HG02938 (cell line): ENCODE data around the gene COPS7B.

ENCODE experiments used
- ATAC-seq: cut with Tn5 transposase; IDR thresholded peaks from one replicate; pipeline ENCODE4 v1.9.1; 2021; ENCODE audit warnings: mild to moderate bottlenecking, moderate library complexity; ENCODE audit not compliant: unreplicated experiment

COPS7B gene

DNA sequence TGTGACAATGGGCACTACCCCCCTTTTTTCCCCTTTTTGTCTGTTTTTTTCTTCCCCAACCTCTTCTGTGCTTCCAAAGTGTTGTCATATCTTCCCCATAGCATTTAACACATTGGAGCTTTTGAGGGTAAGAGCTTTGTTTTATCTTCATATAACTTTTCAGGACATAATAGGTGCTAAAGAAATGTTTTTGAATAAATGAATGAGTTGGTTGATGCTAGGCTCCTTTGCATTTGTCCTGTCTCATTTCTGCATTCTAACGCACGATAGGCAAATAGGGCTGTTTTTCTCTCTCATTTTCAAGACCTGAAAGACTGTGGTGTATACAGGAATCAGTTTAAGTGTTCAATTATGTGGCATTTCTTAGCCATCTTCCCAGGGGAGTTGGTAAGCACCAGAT is 832 bp upstream of the COPS7B start:
- no peak for ATAC-seq

DNA sequence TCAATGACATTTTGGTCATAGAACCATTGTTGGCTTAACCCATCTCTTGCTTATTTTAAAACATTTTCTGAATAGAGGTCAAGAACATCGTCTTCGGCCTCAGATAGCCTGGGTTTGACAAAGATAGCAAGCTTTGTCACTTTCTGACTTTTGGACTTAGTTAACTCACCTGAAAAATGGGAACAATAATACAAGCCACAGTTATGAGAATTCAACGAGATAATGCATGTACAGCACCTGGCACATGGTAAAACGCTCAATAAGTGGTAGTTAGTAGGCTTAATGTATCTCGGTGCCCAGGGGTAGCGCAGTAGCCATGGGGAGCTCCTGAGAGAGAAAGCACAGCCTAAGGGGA is 446 bp upstream of the COPS7B start:
- no peak for ATAC-seq

DNA sequence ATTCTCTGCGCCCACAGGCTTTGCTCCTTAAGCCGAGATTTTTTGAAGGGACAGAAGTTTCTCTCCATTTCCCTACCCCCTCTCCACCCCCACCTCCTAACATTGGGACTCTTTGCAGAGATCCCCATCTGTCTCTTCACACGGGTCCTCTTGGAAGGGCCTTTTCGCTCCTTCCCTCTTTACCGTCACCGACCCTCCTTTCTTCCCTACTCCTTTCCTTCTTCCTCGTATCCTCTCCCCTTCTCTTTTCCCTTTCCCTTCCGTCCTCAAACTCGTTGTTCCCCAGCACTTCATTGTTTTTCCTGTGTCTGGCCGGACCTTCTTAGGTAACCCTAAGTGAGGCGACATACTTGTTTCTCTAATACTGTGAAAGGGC is 660 bp downstream of the COPS7B start:
- no peak for ATAC-seq

DNA sequence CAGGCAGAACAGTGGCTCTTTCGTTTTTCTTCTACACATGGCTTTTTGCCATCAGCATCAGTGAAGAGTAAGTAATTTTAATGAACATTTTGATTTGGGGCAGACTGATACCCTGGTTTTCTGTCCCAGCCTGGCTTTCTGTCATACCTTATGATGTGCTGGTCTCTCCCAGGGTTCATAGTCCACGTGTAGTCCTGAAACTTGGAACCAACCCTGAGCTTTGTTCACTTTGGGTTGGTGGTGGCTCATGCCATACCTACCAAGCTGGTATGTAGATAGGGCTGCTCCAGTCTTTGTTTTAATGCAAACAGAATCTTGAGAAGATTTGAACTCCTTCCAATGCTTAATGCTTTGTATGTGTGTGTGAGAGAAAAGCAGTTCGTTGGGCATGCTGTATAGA is 4.9 kb downstream of the COPS7B start:
- ATAC-seq = no peak

DNA sequence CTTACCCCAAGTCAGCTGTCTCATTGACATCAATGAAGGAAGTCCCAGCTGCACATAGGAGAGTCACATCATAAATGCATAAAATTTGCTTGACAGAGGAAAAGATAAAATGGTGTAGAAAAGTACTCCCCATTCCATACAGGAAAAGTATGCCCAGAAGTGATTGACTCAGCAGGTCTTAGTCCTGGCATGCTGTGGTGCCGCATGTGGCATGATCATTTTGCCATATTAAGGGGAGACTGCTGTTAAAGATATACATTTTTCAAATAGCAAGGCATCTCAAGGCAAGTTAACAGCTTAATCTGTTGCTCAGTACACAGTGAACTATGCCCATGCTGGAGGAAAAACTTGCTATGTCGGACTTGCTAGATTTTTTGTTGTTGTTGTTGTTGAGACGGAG is 8.1 kb downstream of the COPS7B start:
- no peak for ATAC-seq

DNA sequence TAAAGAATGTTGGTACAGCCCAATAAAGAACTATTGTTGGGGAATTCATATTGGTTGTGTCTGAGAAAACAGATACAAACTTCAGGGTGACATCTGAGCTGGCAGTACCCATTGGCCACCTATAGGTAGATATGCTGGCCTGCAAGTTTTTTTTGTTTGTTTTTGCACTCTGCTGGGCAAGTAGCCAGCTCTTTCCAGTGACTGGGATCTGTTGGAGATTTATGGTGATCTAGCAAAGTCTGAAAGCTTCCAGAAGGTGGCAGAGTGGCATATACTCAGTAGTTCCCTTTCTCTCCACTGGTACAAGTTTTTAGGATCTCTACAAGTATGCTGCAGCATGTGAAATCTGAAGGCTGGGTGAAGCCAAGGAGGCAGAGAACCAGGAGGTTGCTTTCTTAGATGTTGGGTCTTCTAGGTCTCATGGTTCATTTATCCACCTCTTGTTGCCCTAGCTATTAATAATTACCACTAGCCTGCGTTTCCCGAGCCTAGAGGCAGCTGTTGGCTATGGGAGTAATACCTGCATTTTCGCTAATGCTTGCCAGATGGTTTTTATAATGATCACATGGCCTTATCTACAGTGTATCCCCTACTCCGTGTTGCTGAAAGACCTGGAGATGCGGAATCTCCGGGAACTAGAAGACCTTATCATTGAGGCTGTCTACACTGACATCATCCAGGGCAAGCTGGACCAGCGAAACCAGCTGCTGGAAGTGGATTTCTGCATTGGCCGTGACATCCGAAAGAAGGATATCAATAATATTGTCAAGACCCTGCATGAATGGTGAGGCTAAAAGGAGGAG is 9.5 kb downstream of the COPS7B start:
- ATAC-seq = no peak

DNA sequence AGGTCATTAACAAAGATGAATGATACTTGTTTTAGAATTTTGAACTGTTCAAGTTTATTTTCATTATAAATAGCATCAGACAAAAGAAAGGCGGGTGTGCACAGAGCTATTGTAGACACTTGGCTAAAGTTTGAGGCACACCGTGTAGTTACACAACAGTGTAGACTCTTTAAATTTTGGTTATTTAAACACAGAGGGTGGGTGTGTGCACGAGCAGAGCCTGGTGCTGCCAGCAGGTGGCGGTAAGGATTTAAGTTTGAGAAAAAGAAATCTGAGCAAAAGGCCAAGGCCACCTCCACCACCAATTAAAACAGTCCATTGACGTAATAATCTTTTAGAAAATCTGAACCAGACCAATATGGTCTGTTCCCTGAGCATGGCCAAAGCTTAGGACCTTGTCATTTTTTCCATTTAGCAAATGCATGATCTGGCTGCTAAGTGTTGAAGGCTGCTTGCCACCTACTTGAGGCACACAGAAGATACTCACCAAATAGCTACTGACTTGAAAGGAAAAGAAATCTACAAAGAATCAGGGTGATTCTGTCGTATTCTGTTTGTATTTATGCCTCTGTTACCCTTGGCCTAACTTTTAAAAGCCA is 14.3 kb downstream of the COPS7B start:
- ATAC-seq = no peak

DNA sequence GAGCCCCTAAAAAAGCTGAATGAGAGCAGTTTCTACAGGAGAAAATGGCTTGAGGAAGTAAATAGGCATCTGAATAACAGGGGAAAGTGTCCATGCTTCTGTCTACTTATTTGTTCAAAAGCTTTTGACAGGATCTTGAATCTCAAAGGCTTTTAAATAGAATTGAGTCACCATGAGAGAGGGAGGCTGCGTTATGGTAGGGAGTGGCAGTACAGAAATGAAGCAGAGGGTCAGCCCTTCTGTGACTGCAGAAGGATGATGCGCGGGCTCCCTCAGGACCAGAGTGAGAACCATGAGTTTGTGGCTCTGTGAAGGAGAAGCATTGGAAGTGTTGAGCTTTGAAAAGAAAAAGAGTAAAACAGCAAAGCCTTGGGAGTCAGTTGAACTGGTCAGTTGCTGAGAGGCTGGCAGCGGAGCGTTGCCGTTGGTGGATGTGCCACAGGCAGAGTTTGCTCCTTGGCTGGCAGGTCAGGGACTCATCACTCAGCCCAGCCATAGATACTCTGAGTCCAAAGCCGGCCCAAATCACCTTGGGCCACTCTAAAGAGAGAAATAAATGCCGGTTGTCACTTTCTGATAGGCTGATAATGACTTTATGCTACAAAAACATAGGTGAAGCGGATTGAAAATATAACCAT is 17.4 kb downstream of the COPS7B start:
- no peak for ATAC-seq

DNA sequence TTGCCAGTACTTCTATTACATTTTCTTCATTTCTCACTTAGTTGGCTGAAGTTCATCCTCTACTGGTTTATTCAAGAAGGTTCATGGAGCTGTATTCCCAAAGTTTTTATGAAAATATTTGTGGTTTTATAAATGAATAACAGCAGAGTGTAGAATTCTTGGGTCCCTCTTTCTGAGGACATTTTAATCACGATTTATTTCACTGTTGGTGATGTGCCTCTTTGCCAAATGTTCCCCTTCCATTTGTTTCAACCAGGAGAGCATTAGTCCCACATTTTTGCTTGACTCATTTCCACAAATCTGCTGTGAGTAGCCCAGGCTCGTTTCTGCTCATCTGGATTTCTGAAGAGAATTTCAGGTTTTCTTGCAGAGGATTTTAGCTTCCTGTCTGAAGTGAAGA is 20.8 kb downstream of the COPS7B start:
- no peak for ATAC-seq

DNA sequence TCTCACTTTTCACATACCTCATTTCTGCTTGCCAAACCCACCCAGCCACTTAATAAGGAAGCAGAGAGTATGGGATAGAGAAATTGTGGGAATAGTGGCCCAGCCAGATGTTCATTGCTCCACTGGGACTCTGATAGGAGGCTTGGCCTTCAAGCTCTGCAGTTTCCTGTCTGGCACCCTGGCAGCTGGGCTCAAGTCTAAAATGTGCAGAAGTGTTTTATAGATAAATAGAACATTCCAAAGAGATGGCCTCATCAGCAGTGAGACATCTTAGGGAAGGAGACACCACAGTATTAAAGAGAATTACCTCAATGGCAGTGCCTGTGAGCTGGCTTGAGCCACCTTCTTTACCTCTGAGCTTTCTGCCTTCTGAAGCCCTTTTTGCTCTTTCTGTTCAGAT is 24.7 kb downstream of the COPS7B start:
- ATAC-seq = no peak

DNA sequence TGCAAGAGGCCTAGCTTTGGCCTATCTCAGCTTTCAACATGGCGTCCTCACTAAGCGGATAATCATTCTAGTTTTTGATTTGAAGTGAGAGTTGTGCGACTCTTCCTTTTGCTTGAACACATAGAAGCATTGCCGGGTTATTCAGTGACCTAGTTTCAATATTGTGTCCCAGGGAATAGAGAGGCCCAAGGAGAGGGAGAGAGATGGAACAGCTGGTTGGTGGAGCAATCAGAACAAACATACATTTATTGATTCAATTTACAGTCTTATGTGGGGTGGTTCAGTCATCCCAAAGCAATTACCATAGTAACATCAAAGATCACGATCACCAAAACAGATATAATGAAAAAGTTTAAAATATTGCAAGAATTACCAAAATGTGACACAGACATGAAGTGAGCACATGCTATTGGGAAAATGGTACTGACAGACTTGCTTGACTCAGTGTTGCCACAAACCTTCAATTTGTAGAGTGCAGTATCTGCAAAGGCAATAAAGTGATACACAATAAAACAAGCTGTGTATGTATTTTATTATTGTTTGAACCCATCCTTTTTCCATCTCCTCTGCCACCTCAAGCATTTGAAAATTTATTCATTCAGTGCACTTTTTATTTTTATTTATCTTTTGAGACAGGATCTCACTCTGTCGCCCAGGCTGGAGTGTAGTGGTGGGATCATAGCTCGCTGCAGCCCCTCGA is 30.2 kb downstream of the COPS7B start:
- ATAC-seq = no peak

DNA sequence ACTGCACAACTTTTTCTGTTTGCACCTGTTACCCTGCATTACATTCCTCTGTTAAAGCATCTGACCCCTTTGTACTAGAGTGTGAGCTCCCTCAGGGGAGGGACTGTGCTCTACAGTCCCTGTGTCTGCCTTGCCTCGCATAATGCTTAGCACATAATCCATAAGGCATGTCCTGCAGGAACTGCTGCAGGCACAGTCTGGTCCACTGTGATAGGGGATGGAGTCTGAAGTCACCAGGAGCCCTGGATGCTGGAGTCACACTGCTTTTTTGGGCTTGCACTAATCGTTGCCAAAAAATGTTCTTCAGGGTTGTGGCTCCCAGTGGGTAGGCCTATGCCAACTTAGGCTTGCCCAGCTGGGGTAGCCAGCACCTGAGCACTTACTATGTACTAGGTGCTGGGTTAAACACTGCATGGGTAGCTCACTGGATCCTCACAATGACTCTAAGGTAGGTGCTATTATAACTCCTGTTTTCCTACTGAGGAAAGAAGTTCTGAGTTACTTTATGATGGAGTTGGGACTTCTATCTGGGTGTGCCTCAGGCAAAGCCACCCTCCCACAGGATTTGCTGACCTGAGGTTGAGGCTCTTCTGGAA is 33.3 kb downstream of the COPS7B start:
- ATAC-seq = no peak

DNA sequence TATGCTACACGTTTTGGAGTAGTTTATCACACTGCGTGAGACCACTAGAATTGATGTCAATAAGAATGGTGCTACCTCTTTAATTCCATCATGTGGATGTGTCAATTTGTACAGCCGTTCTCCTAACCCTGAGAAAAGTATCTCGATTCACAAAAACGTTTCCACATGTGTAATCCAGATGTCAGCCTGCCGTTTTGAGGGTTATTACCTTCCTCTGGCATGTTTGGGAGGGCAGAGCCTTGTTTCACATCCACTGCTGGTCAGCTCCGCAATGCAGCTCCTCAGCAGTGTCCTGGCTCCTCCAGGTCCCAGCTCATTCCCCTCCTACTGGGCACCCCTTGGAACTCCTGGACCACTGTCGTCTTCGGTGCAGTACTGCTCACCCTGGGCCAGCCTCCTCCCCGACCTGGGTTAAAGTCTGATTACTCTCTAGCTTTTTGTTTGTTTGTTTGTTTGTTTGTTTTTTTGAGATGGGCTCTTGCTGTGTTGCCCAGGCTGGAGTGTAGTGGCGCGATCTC is 34.6 kb downstream of the COPS7B start:
- no peak for ATAC-seq

DNA sequence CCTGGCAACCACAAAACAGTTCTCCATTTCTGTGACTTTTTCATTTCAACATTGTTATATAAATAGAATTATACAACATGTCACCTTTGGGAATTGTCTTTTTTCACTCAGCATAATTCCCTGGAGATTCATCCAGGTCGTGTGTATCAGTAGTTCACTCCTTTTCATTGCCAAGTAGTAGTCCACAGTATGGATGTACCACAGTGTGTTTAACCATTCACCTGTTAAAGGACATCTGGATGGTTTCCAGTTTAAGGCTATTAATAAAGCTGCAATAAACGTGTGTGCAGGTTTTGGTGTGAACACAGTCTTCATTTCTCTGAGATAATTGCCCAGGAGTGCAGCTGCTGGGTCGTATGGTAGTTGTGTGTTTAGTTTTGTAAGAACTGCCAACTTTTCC is 35.7 kb downstream of the COPS7B start:
- no peak for ATAC-seq

DNA sequence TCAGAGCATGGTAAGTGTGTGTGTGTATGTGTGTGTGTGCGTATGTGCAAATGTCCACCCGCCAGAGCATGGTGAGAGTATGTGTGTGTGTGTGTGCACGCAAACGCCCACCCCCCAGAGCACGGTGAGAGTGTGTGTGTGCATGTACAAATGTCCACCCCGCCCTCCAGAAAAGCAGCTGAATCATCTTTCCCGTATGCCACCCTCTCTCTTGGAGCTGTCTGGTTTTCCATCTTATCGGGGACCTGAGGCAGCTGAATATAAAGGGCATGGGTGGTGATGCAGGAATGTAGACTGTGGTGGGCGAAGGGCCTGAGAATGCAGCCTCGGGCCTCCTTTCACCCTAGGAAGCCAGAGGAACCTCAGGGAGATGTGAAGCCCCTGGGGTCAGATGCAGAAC is 66.9 kb downstream of the COPS7B start:
- no peak for ATAC-seq

DNA sequence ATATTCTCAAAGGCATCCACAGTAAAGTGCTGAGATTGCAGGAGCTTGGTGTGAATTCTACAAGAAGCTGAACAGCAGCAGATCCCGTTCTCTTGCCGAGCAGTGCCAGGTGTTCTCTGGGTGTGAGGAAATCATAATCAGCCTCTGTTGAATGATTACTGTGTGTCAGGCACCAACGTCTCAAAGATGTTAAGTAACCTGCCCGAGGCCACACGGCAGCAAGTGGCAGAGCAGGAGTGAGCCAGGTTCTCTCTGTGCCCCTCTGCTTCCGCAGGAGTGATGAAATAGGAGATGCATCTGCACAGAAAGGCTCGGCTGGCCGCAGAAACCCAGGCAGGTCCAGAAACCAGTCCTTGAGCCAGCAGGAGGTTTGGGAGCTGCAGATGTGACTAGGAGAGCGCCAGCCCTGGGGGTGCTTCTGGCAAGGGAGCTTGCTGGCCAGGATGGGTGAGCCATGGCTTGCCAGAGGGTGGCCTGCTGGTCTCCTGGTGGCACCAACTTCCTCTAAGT is 68.4 kb downstream of the COPS7B start:
- no peak for ATAC-seq

DNA sequence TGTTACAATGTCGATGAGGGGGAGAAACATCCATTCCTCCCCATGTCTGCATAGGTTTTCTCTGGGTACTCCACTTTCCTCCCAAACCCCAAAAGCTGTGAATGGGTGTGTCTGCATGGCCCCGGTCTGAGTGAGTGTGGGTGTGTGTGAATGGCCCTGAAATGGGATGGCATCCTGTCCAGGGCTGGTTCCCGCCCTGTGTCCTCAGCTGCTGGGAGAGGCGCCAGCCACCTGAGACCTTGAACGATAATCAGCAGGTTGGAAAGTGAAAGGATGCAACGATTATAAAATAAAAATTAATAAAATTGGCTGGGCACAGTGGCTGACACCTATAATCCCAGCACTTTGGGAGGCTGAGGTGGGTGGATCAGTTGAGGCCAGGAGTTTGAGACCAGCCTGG is 70.7 kb downstream of the COPS7B start:
- no peak for ATAC-seq
